Neural cell (in vitro differentiated cells): ENCODE results near the gene VLDLR. TPM values are rescaled to one million over a fixed set of nuclear protein-coding genes. Genes with fewer than 3 reads are reported as not detected.

ENCODE experiments used
- H2AFZ ChIP-seq: fragments of 200-600, 300-800 bp; sonication (generic), shearing (Covaris generic); 2 replicates; pipeline ENCODE4 v1.6.0; 2014; ENCODE audit warnings: low read depth, mild to moderate bottlenecking, antibody characterized with exemption, low read length, moderate library complexity
- H3F3A ChIP-seq: fragments of 200-600 bp; shearing (Covaris generic); 2 replicates; pipeline ENCODE4 v1.6.1; 2016; ENCODE audit warnings: mild to moderate bottlenecking, moderate library complexity, mixed read lengths, antibody characterized with exemption, low read length; ENCODE audit not compliant: insufficient read depth, poor library complexity, severe bottlenecking
- H3K27ac ChIP-seq: fragments of 200-600, 300-800 bp; sonication (generic), shearing (Covaris generic); 2 replicates; pipeline ENCODE4 v1.5.1; 2014; ENCODE audit warnings: mild to moderate bottlenecking, low read length, moderate library complexity
- H3K27me3 ChIP-seq: fragments of 300-800, 200-600 bp; sonication (generic), shearing (Covaris generic); 2 replicates; pipeline ENCODE4 v1.6.0; 2014; ENCODE audit warnings: mild to moderate bottlenecking, low read depth, low read length, moderate library complexity; ENCODE audit not compliant: insufficient read depth
- H3K36me3 ChIP-seq: fragments of 300-800, 200-600 bp; sonication (generic), shearing (Covaris generic); 2 replicates; pipeline ENCODE4 v1.5.1; 2014; ENCODE audit warnings: mild to moderate bottlenecking, antibody characterized with exemption, low read length, moderate library complexity; ENCODE audit not compliant: insufficient read depth
- H3K4me2 ChIP-seq: fragments of 300-800, 200-600 bp; sonication (generic), shearing (Covaris generic); 2 replicates; pipeline ENCODE4 v1.6.0; 2014; ENCODE audit warnings: mild to moderate bottlenecking, low read length
- H3K4me3 ChIP-seq: fragments of 300-800, 200-600 bp; sonication (generic), shearing (Covaris generic); 2 replicates; pipeline ENCODE4 v1.5.1; 2014; ENCODE audit warnings: mild to moderate bottlenecking, low read length, moderate library complexity
- H3K79me2 ChIP-seq: fragments of 200-600 bp; shearing (Covaris generic); replicated peaks from 2 replicates; pipeline ENCODE4 v1.6.0; 2014; ENCODE audit warnings: mild to moderate bottlenecking, low read length, moderate library complexity; ENCODE audit not compliant: insufficient read depth
- H3K9ac ChIP-seq: fragments of 300-800, 200-600 bp; sonication (generic), shearing (Covaris generic); 2 replicates; pipeline ENCODE4 v1.6.1; 2016; ENCODE audit warnings: mild to moderate bottlenecking, low read length, mixed read lengths
- H3K9me2 ChIP-seq: fragments of 200-600 bp; shearing (Covaris generic); 2 replicates; pipeline ENCODE4 v1.6.1; 2016; ENCODE audit warnings: mild to moderate bottlenecking, low read length, mixed read lengths; ENCODE audit not compliant: insufficient read depth
- H3K9me3 ChIP-seq: fragments of 200-600, 300-800 bp; sonication (generic), shearing (Covaris generic); 2 replicates; pipeline ENCODE4 v1.6.1; 2016; ENCODE audit warnings: mild to moderate bottlenecking, mixed run types, low read length, moderate library complexity, mixed read lengths
- H4K20me1 ChIP-seq: fragments of 200-600 bp; shearing (Covaris generic); 2 replicates; pipeline ENCODE4 v1.6.1; 2016; ENCODE audit warnings: mild to moderate bottlenecking, mixed run types; ENCODE audit not compliant: insufficient read depth
- CTCF ChIP-seq: fragments of 450-650 bp; IDR thresholded peaks from 2 replicates; pipeline ENCODE4 v1.5.1; 2014; ENCODE audit warnings: antibody characterized with exemption, mild to moderate bottlenecking, moderate library complexity; ENCODE audit not compliant: poor library complexity, severe bottlenecking
- EP300 ChIP-seq: fragments of 450-650 bp; conservative IDR thresholded peaks from 2 replicates; pipeline ENCODE4 v1.6.1; 2014; ENCODE audit warnings: antibody characterized with exemption, mild to moderate bottlenecking, moderate library complexity; ENCODE audit not compliant: poor library complexity, severe bottlenecking
- EZH2 ChIP-seq: fragments of 200-600, 300-800 bp; shearing (Covaris generic), sonication (generic); IDR thresholded peaks from 2 replicates; pipeline ENCODE4 v1.6.1; 2014; ENCODE audit warnings: antibody characterized with exemption, low read length, borderline replicate concordance, mild to moderate bottlenecking; ENCODE audit not compliant: insufficient read depth, poor library complexity, severe bottlenecking
- MXI1 ChIP-seq: fragments of 450-650 bp; conservative IDR thresholded peaks from 2 replicates; pipeline ENCODE4 v1.6.1; 2014; ENCODE audit warnings: antibody characterized with exemption, mild to moderate bottlenecking; ENCODE audit not compliant: poor library complexity, severe bottlenecking
- POLR2AphosphoS5 ChIP-seq: IDR thresholded peaks from 2 replicates; pipeline ENCODE4 v1.6.1; 2012
- RAD21 ChIP-seq: fragments of 450-650 bp; conservative IDR thresholded peaks from 2 replicates; pipeline ENCODE4 v1.6.1; 2014; ENCODE audit warnings: antibody characterized with exemption, mild to moderate bottlenecking, moderate library complexity
- REST ChIP-seq: IDR thresholded peaks from 2 replicates; pipeline ENCODE4 v1.6.1; 2012; ENCODE audit warnings: borderline replicate concordance
- SMC3 ChIP-seq: fragments of 450-650 bp; conservative IDR thresholded peaks from 2 replicates; pipeline ENCODE4 v1.6.1; 2014; ENCODE audit warnings: antibody characterized with exemption, mild to moderate bottlenecking, moderate library complexity; ENCODE audit not compliant: poor library complexity
- TAF1 ChIP-seq: IDR thresholded peaks from 2 replicates; pipeline ENCODE4 v1.6.1; 2012; ENCODE audit warnings: low read depth
- polyA plus RNA-seq: library from polyadenylated mRNA; depleted of rRNA; stranded (reverse); fragments of >200 nt; gene quantifications from 2 replicates; pipeline ENCODE4 v1.2.3, GENCODE V29; 2014

The VLDLR gene
- polyA plus RNA-seq, 1 donor from 2014 or later = 62.7 TPM

GRCh38 chr9:2611961-2612360 lies 9.6 kb upstream of the VLDLR start:
- H3F3A ChIP-seq = no peaks in the 10 kb centered on the region
- H2AFZ ChIP-seq = no peak overlapping the region
- no peaks in the 10 kb centered on the region for H3K9me2 ChIP-seq
- no peaks in the 10 kb centered on the region for H3K36me3 ChIP-seq
- no peak overlapping the region for H3K4me2 ChIP-seq
- no peaks in the 10 kb centered on the region for H4K20me1 ChIP-seq
- no peaks in the 10 kb centered on the region for H3K27me3 ChIP-seq
- H3K9me3 ChIP-seq = no peaks in the 10 kb centered on the region
- no peak overlapping the region for H3K27ac ChIP-seq
- no peak overlapping the region for H3K9ac ChIP-seq
- H3K4me3 ChIP-seq = no peak overlapping the region
- TF ChIP-seq SMC3 (no peak), REST (no peak), RAD21 (no peak), EZH2 (no peak), POLR2AphosphoS5 (no peak), MXI1 (no peak), CTCF (no peak), EP300 (no peak), TAF1 (no peak)
- H3K79me2 ChIP-seq = no peaks in the 10 kb centered on the region

GRCh38 chr9:2613730-2614271 lies 7.8 kb upstream of the VLDLR start:
- Histone ChIP-seq H4K20me1 (no peaks in the 10 kb centered on the region), H2AFZ (no peak overlapping the region), H3K9me2 (no peaks in the 10 kb centered on the region), H3K9me3 (no peaks in the 10 kb centered on the region), H3K9ac (no peak overlapping the region), H3K36me3 (no peaks in the 10 kb centered on the region), H3K79me2 (no peaks in the 10 kb centered on the region), H3K4me2 (no peak overlapping the region), H3K4me3 (no peak overlapping the region), H3F3A (no peaks in the 10 kb centered on the region), H3K27me3 (no peaks in the 10 kb centered on the region), H3K27ac (no peak overlapping the region)
- TF ChIP-seq REST (no peak), TAF1 (no peak), CTCF (no peak), SMC3 (no peak), EP300 (no peak), MXI1 (no peak), POLR2AphosphoS5 (no peak), EZH2 (no peak), RAD21 (no peak)
